Spleen (tissue), 7 donors: Measurements from ENCODE around the gene LRR1.

ENCODE experiments used
- POLR2A ChIP-seq, 3 donors: fragments of 450-650 bp; IDR thresholded peaks; one replicate each; pipeline ENCODE4 v1.5.1; 2017; ENCODE audit warnings: antibody characterized with exemption in 3 of 3, mild to moderate bottlenecking in 1 of 3
- POLR2AphosphoS5 ChIP-seq, 3 donors: sonication (generic); formaldehyde crosslinking; IDR thresholded peaks; one replicate each; pipeline ENCODE4 v1.5.1; 2017; ENCODE audit warnings: antibody characterized with exemption in 3 of 3
- TF ChIP-seq, protein P1 (sequence below), 11 experiments: fragments of 200-600 bp in 7 of 11; fragments of 450-650 bp in 4 of 11; sonication (generic) in 4 of 11; IDR thresholded peaks in 8 of 11; conservative IDR thresholded peaks in 3 of 11; 1 replicate in 7 of 11; 2 replicates in 4 of 11; pipeline versions ENCODE4 v1.4.0 to v1.8.0; 2016 to 2021; ENCODE audit warnings: antibody characterized with exemption in 11 of 11, inconsistent platforms in 4 of 11, mild to moderate bottlenecking in 1 of 11
- donor health status: DM: no; HTN: no; CAD: no; lungs with moderate emphysema.
- donor health status: DM: no; HTN: no; CAD: no.
- donor health status: DM: no; HTN: no; CAD: no.

DNA sequence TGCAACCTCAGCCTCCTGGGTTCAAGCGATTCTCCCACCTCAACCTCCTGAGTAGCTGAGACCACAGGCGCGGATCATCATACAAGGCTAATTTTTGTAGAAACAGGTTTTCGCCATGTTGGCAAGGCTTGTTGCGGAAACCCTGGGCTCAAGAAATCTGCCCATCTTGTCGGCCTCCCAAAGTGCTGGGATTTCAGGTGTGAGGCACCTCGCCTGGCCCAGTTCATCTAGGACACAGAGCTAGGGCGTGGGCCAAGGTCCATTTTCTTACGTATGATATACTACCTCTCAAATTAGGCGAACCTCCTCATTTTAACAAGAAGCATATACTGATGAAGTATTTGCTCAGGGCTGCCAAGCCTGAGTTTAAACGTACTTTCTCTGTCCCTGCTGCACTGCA is 14.7 kb upstream of the LRR1 start:
- no peak for TF ChIP-seq POLR2AphosphoS5 (IDR thresholded peaks at IDR 0.05)
- TF ChIP-seq, protein P1, sequence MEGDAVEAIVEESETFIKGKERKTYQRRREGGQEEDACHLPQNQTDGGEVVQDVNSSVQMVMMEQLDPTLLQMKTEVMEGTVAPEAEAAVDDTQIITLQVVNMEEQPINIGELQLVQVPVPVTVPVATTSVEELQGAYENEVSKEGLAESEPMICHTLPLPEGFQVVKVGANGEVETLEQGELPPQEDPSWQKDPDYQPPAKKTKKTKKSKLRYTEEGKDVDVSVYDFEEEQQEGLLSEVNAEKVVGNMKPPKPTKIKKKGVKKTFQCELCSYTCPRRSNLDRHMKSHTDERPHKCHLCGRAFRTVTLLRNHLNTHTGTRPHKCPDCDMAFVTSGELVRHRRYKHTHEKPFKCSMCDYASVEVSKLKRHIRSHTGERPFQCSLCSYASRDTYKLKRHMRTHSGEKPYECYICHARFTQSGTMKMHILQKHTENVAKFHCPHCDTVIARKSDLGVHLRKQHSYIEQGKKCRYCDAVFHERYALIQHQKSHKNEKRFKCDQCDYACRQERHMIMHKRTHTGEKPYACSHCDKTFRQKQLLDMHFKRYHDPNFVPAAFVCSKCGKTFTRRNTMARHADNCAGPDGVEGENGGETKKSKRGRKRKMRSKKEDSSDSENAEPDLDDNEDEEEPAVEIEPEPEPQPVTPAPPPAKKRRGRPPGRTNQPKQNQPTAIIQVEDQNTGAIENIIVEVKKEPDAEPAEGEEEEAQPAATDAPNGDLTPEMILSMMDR (IDR thresholded peaks at IDR 0.05 in 8 of 11, conservative IDR thresholded peaks at IDR 0.05 in 3 of 11): no peak
- no peak for TF ChIP-seq POLR2A (IDR thresholded peaks at IDR 0.05)
